HG03025 (cell line): Measurements from ENCODE around the gene WIPI1.

Experiments
- ATAC-seq: cut with Tn5 transposase; IDR thresholded peaks from one replicate; pipeline ENCODE4 v1.9.1; 2021; ENCODE audit warnings: mild to moderate bottlenecking, moderate library complexity; ENCODE audit not compliant: unreplicated experiment, low FRiP score

WIPI1 gene

GRCh38 chr17:68440526-68440925 lies 16.8 kb downstream of the WIPI1 start:
- ATAC-seq, result no peak

GRCh38 chr17:68439656-68440290 lies 17.5 kb downstream of the WIPI1 start:
- ATAC-seq, result no peak

GRCh38 chr17:68437979-68438822 lies 19.1 kb downstream of the WIPI1 start:
- peak; percentile 55 for ATAC-seq

DNA sequence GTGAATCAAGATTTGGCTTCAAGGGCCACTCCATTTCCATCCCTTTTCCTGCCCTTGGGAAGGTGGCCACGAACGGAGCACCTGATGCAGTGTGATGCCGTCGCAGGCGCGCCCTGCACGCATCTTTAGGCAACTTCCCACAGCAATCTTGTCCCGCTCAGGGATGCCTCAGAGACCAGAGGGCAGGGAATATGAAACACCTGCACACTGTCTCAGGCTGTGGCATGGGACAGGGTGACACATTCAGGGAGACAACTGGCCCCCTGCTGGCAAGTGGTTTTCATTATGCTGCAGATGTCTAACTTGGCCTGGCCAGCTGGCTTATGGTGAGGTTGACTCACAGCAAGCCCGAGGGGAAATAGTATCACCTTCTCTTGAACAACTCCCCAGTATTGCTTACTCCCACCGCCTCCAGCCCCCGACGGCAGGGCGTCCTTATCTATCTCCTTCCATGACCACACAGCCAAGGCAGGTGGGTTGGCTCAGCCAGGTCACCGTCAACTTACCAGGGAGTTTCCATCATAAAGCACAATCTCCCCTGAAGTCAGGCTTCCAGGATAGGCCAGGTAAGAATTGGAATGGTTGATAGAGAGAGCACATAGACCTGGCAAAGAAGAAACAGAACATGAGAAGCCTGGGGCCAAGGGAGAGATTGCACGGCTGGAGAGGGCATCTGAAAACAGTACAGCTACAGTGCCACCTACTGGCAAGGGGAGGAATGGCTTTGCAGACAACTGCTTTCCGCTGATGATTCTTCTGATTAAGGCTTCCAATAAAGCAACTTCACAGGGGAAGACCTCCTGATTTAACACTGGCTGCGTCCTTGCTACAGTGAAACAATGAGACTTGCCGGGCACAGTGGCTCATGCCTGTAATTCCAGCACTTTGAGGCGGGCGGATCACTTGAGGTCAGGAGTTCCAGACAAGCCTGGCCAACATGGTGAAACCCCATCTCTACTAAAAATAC lies 21.1 kb downstream of the WIPI1 start:
- ATAC-seq, result no peak

- ATAC-seq, result no peak
These were observed 21.9 kb downstream of the WIPI1 start for GRCh38 chr17:68435361-68435760.

DNA sequence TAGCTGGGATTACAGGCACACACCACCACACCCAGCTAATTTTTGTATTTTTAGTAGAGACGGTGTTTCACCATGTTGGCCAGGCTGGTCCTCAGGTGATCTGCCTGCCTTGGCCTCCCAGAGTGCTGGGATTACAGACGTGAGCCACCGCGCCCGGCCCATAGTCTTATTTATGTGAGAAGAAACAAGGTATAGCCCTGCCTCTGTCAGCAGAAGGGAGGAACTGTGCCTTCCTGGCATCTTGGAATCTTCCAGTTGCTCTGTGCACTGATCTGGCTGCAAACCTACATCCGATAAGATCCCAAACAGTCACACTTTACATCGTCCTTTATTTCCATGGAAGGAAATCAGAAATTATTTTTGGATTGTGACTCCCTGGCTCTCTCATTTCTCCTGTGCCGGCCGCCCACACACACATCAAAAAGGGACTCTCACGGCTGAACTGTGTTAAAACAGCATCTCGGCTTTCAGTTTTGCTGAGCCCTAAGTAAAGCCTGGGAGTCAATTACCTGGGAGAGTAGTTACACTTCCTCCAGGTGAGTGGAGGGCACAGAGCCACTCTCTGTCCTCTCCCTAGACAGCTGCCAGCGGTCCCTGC lies 23.3 kb downstream of the WIPI1 start:
- ATAC-seq, result no peak

DNA sequence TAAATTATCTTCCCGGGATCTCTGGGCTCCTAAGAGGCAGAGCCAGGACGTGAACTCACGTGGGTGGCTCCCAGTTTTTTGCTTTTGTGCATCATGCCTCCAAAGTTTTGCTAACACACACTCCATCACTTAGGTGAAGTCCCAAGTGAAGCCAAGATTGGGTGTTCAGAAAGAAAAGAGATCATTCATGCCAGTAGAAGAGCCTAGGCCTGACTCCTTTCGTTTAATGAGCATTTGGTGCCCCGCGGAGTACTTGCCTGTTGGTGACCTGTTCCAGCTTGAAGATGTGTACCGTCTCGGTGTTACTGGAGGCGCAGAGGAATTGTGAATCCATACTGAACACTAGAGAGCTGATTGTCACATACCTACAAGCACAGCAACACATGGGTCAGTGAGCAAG lies 24.1 kb downstream of the WIPI1 start:
- no peak for ATAC-seq

DNA sequence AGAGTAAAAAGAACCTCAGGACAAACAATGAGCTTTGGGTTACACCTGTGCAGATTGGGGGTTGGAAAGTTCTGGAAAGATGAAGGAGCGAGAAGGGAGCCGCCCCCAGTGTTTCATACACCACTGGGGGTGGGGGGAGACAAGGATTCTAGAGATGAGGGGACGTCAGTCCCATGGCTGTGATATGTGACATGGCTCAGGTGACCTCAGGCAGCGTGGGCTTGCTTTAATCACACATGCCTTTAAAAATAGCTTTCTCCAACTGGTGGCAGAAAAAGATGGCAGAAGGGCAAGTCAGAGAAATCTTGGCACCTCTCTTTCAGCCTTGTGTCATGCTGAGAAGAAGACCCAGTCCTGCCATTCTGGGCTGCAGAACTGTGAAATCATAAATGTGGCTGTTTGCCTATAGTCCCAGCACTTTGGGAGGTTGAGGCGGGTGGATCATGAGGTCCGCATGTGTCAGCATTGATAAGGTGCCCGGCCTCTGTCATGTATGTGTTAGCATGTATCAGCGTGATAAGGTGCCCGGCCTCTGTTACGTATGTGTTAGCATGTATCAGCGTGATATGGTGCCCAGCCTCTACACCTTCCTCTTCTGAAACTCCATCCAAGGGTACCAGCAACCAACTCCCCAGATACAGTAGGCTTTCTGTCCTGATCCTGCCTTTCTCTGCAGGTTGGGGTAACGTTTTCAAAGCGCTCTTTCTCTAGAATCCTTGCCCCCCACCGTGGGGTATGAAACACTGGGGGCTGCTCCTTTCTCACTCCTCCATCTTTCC lies 25.0 kb downstream of the WIPI1 start:
- ATAC-seq, result no peak

DNA sequence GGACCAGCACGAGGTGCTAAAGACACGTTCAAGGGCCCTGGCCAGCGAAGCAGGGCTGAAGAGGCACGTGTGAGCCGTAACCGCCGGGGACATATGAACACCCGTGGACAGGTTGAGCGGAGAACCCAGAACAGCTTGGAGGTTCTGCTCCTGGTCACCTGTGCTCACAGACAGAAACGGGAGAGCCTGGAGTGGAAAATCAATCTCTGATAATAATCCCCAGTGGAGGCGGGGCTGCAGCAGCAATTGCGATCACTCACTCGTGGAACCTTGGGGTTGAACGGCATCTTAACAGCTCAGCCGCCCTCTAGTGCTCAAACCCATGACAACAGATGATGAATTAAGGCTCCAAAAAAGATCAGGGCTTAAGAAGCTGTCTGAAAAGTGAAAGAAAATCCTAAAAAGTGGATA lies 25.6 kb downstream of the WIPI1 start:
- ATAC-seq, result no peak

DNA sequence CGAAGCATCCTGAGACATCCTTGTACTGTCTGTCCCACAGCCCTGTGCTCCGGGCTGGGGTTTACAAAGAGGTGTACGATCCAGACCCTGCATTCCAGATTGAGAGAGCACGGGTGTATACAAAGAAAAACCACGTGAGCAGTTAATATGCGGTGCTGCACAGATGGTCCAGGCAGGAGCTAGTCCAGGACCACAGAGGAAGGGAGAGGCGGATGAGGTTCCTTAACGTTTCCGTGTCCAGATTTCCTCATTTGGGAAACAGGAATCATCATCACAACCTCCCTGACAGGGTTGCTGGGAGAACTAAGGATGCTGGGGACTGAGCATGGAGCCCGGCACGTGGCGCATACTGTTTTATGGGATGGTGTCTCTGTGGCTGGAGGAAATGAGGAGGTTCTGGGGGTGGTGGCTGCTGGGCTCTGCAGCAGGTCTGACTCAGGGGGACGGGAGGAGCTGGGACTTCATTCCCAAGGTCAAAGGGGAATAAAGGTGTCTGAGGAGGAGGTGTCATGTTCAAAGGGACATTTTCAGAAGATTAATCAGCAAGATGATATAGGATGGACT lies 26.2 kb downstream of the WIPI1 start:
- ATAC-seq, result no peak

- no peak for ATAC-seq
These were observed 27.4 kb downstream of the WIPI1 start for GRCh38 chr17:68429881-68430280.

GRCh38 chr17:68428498-68429172 lies 28.7 kb downstream of the WIPI1 start:
- ATAC-seq, result no peak

DNA sequence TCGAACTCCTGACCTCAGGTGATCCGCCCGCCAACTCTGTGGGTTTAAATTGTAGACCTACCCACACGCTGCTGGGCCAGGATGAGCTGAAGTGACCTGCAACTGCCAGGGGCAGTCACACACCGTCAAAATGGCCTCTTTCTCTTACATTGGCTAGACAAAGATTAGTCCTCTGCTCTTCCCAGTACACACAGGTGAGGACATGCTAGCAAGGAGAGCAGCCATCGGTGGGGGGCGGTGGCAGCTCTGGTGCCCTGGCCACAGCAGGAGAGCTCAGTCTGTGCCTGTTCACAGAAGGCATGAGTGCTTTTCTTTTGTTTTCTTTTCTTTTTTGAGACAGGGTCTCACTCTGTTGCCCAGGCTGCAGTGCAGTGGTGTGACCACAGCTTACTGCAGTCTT lies 29.7 kb downstream of the WIPI1 start:
- no peak for ATAC-seq

- no peak for ATAC-seq
These were observed 31.3 kb downstream of the WIPI1 start for GRCh38 chr17:68425979-68426378.

GRCh38 chr17:68424861-68425260 lies 32.4 kb downstream of the WIPI1 start:
- no peak for ATAC-seq

DNA sequence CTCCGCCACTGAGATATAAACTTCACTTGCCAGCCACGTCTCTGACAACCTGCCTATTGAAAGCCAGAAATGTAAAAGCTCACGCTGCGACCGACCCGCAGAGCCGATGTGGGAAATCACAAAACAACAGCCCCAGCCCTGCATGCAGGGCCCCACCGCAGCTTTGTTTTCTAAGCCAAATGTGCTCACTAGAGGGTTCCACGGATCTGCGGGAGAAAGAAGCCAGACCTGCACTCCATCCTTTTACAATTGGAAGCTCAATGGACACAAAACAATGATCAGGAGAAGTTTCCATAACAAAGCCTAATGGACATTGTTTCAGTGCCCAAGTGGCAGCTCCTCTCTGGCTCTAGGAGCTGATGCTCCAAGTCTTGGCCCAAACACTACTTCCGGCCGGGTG lies 33.1 kb downstream of the WIPI1 start:
- ATAC-seq, result no peak

DNA sequence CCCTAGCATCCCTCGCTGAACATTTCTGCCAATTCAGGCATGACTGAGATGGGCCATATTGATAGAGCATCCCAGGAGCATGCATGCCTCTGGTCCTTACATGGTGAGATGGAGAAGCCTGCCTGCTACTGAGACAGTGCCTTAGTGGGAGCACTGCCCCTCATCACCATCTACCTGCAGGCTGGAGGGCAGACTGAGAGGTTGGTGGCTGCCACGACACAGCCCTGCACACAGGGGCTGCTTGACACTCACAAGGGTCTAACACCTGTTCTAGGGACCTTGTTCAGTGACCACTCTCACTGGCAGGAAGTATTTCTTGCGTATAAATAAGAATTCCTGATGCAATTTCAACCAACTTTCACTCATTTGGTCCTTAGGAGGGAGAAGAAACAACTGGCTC lies 34.0 kb downstream of the WIPI1 start:
- no peak for ATAC-seq

GRCh38 chr17:68422821-68423220 lies 34.5 kb downstream of the WIPI1 start:
- no peak for ATAC-seq

DNA sequence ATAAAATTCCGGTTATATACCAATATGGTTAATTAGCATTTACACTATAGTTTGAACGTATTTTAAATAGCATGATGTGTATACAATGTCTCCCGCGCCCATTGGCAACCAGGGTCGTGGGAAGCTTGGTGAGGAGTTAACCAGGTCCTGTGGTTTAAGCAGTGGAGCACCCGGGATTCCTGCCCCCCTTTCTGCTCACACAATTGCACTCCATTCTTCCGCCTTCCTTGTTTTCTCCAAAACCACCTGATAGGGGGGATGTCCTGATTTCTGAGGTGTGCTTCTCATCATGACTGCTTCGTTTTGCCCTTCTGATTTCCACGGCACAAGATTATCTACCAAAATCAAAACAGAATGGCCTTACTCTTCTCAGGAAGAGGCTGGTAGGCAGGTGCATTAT lies 35.8 kb downstream of the WIPI1 start:
- no peak for ATAC-seq
